ENCODE measurements around the gene CLIC5.

The CLIC5 gene

DNA sequence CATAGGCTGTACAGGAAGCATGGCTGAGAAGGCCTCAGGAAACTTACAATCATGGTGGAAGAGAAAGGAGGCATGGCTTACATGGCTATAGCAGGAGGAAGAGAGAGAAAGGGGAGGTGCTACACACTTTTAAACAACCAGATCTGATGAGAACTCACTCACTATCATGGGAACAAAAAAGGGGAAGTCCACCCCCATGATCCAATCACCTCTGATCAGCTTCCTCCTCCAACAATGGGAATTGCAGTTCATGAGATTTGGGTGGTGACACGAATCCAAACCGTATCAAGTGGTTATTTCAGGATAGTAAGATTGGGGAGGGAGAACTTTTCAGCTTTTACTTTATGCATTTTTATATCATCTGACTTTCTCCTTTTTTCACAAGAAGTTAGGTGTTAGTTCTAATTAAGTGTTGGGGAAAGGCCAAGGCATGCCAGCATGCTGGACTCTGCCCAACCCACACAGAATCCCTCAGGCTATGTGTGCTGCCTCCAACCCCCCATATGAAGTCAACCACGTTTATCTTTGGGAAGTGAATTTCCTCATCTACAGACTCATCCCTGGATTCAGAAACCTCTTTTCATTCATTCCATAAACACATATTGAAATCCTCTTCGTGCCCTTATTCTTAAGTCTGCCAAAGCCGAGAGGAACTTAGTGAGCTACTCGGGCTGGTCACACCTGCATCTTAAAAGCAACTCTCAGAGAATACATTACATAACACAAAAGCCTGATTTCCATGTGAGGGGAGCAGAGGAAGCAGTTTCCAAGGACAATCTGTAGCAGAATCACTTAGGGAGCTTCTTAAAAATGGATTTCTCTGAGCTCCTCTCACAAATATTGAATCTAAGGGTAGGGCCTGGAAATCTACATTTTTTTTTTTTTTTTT is 16.7 kb upstream of the CLIC5 start:
- DNase-seq, result no peak

DNA sequence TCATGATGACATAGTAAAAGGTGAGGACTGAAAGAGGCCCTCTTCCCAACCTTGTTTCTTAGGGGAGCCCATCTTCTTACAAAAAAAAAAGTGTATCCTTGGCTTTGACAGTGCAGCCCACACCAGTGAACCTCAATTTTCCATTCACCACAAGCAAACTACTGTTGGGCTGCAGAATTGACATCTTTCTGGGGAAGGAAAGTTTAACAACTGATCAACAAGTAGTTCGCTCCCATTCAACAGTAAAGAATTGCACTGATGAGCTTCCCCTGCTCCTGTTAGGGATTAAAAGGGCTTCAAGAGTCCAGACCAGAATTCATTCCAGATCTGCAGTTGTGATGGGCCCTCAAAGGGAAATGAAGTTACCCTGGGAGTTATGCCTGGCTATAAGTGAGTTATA is 13.9 kb upstream of the CLIC5 start:
- no peak for DNase-seq

DNA sequence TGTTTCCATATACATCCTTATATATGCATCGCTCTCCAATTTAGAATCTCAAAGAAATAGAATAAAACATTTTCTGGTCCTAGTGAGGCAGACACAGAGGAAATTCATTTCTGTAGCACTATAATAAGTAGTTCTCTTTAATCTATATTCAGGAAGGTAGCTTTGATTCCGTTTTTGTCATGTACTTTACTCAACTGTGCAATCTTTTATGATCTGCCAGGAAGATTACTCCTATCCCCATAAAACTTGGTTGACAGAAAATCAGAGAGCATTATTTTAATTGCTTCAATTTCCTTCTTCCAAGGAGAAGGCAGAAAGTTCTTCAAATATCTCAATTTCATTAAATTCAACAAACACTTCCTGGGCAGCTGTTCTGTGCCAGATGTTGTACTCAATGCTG is 10.6 kb upstream of the CLIC5 start:
- no peak for DNase-seq

DNA sequence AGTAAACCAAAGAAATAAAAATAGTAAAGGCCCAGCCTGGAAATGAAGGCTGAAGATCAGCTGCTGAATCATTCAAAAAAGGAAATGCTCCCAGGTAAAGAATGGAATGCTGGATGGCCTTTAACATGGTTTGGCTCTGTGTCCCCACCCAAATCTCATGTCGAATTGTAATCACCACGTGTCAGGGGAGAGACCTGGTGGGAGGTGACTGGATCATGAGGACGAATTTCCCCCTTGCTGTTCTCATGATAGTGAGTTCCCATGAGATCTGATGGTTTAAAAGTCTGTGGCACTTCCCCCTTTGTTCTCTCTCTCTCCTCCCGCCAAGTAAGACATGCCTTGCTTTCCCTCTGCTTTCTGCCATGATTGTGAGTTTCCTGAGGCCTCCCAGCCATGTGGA is 9.9 kb upstream of the CLIC5 start:
- no peak for DNase-seq

DNA sequence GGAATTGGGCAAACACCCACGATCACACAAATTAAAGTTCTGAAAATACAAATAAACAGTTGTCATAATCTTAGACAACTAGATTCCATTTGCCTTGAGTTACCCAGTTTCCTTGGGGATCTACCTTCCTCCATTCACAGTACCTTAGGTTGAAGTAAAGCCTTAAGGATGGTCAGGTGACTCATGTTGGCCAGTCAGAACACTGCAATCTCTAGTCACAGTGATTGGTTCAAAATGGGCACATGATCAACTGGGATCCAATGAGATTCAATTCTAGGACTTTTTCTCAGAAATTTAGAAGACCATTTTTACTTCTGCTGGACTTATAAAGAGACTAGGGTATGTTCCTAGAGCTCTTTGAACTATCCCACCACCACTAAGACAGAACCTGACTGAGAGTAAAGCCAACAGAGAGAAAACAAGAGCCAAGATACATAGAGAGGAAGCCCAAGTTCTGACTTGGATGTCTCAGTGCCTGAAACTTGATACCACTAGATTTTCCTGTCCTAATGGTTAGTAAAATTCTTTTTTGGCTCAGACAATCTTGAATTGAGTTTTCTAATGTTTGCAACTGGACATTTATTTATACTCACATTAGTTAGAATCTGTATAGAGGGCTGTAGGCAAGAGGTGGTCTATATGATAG is 8.6 kb upstream of the CLIC5 start:
- DNase-seq, result no peak

DNA sequence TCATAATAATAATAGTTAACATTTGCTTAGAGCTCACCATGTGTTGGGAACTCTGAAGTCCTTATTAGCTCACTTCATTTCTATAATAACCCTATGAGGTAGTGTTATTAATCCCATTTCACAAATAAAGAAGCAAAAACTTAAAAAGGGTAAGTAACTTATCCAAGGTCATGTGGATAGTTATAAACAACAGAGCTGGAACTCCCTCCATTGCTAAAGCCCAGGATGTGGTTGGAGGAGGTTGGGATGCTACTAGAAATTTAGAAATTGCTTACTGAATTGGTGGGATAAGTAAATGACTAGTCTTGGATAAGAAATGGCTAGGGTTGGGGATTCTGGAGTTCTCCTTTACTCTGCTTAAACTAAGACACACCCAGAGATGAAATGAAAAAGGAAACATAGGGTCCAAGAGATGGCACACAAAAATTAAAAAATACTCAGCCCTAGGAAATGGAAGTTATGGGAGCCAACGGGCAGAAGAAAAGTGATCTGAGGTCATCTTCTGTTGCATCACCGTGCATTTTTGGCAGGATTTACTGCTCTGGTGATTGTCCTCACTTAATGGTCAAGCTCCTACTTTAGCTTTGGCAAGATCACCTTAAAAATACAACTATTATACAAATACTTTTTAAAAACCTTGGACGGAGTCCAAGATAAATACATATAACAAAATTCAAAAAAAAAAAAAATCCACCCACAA is 7.7 kb upstream of the CLIC5 start:
- no peak for DNase-seq

DNA sequence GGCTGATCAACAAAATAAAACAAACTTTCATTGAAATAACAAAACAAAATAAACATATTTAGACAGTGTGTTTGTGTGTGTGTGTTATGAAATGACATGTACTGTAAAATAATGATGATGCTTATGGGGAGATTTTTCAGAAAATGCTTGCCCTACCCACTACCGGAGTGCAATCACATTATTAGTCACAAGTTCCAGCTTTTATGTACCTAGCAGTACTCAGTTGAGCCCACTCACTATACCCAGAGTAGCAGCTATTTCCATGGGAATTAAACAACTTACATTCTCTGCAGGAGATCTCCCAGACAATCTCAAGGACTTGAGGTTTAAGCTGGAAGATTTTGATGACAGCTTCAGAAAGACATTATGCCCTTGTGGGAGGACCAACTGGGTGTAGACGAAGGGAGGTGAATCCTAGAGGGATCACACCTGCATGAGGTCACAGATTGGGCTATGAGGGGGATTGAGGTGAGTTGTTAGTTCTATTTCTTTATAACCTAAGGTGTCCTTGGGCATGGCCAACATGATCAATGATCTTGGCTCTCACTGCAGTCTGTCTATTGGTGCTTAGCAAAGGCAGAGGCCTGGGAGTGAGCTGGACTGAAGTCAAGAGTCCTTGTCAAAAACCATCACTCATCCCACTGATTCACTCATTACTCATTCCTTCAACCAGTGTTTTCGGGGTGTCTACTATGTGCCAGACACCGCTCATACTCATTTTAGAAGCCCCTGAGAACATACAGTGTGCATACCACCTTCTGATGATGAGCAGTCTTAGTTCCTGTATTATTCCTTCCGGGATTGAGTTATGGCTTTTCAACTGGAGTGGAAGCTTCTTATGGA is 6.7 kb upstream of the CLIC5 start:
- no peak for DNase-seq

DNA sequence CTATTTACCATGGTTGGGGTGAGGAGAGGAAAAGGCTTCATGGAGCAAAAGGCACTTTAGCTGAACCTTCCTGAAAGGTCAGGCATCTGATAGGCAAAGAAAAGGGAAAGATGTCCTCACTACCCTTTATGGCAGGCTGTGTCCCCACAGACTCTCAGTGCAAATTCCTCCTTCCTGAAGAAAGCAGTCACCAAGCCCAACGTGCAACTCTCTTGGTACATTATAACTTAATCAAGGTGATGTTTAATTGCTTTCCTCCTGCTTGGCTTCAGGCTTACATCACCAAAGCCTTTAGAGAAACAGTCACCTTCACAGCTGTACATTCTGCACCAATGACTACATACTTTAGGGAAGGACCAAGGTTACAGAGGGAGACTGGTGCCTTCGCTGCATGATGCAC is 2.1 kb upstream of the CLIC5 start:
- DNase-seq, result no peak

DNA sequence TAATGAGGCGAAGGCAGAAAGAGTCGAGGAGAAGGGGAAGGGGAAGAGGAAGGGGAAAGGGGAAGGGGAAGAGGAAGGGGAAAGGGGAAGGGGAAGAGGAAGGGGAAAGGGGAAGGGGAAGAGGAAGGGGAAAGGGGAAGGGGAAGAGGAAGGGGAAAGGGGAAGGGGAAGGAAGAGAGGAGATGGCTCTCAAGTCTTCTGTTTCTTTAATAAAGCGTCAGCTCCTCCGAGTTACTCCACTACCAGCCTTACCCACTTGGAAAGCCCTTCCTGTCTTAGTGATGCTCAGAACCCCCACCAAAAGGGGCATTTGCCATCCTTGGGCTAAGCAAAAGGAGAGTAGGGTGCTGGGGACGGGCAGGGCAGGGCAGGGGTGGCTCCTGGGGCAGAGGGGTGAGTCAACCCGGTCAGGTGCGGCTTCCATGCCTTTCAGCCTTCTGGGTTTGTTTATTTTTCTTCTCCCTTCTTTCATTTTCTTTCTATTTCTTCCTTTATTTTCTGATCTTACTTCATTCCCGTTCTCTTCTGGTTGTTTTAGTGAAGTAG is 476 bp upstream of the CLIC5 start:
- no peak for DNase-seq

DNA sequence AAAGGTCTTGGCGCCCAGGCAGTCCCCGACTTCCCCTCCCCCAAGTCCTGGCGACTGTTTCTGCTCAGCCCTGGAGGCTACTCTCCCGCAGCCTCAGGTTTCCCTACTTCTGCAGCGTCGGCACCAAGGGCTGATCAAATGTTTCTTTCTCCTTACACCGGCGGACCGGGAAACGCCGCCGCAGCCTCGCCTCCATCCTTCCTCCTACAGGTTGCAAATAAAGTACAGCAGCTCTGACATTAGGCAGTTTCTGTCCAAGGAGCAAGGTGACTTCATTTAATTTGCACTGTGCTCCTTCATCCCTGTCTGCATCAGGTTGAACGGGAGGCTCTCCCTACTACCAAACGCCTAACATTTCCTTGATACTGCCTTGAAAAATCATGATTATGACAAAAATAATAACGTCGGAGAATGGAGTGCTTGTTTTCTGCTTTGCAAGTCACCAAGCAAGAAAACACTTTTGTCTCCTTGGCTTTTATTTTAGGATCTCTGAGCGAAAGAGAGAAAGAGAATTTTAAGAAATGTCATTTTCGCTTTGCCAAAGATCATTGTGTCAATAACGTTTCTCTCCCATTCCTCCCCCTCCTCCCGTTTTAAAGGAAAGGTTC is 1.0 kb downstream of the CLIC5 start:
- peak; percentile 8 for DNase-seq

DNA sequence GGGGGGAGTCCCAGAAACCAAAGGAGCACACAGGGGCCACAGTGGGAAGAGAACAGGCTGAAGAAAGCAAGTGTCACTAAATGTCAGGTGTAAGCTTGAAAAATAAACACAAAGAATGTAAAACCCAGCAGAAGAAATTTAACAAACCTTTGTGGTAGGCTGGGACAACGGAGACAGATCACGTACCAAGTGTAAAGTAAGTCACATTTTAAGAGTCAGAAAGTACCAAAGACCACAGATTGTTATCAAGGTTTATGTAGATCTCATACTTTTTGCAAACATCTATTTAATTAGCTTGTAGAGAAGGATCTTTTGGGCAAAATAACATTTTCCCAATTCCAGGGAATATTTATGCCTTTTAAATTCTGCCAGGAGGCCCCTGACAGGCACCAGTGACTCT is 1.6 kb downstream of the CLIC5 start:
- no peak for DNase-seq

DNA sequence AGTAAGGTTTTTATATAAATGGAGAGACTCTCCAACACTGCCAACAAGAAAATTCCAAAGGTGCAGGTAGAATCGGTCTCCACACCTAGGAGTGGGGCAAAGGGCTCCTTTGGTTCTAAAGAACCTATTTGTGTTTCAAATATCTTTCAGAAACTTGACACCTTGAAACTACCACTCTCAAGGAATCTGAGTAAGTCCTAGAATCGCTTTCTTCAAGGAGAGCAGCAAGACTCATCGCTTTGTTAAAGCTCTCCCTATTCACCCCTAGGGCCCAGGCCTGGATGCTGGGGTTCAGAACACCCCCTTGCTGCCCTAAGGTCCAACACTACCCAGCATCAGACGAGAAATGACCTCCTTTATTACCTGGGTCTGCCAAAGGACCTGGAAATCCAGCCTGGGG is 2.0 kb downstream of the CLIC5 start:
- no peak for DNase-seq

DNA sequence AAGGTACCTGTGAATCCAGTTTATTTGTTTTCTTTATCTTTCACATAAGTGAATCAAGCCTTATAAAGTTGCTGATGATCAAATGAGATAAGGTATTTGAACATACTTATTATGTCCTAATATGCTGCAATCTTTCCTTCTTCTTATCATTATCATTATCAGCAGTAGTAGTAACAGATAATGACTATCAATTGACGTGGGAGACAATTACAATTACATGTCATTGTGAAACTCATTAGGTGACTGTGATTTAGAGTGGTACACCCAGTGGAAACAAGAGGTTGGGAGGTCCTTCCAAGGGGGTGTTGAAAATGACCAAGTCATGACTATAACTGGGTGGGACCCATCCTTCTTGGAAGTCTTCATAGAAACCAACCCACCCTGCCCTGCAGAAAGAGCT is 2.8 kb downstream of the CLIC5 start:
- no peak for DNase-seq

DNA sequence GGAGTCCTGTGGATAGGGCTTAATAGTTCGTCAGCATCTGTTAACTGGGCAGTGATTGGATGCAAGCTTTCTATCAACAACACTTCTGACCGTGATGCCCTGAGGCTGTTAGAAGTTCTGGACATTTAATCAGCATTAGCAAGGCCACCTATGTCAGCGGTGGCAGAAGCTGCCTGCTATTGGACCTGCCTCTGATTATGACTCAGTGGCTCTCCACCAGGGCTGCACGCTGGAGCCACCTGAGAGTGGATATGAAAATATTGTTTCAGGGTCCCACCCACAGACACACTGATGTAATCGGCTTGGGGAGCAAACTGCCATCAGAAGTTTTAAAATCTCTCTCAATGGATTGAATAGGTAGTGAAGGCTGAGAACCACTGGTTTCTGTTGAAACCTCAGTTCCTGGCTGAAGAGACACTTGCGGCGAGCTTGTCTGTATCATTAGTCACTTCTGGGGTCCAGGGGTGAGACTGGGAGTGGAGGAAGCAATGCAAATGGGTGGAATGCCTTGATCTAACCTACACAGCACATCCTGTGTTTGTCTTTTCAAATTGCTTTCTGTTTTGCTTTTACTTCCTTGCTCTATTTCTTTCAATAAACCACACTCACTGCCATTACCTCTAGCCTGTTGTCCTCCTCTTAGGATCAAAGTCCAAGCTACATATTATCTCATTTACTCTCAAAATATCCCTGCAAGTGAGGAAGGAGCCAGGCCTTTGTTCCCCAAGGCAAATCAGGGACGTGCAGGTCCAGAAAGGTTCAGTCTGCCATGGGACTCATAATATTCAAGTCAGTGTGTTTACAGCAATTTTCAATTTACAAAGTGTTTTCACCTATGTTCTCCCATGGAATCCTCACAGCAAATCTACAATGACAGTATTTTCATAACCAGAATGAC is 4.2 kb downstream of the CLIC5 start:
- DNase-seq, result peak; percentile 65

DNA sequence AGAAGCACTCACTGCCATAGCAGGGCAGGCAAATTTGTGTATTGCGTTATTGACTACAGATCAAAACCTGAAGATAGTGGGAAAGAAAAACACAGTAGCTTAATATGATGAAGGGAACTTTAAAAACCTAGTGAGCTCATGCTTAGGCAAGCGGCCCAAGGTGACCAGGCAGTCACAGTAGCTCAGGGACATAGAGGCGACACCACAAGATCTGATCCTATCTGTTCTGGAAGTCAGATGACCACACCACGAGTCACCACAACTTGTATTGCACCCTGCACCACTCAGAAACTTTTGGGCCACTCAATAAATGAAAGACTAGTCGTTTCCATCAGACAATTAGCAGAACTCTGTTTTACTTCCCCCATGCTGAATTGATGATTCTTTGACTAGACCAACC is 4.9 kb downstream of the CLIC5 start:
- DNase-seq, result no peak

DNA sequence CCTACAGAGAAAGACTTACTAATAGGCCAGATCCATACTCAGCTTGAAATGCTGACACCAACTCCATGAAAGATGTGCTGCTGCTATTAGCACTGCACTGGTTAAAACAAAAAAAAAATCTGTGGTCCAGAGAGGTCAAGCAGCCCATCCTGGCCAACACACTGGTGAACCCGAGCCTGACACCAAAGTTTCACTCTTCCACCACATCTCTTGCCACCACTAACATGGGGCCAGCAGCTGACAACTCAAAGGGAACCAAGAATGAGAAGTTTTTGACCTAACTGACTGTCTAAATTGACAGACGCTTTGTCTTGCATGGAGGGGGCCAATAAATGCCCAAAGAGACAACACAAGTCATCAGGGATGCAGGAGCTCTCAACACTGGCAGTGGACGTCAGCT is 5.4 kb downstream of the CLIC5 start:
- no peak for DNase-seq

DNA sequence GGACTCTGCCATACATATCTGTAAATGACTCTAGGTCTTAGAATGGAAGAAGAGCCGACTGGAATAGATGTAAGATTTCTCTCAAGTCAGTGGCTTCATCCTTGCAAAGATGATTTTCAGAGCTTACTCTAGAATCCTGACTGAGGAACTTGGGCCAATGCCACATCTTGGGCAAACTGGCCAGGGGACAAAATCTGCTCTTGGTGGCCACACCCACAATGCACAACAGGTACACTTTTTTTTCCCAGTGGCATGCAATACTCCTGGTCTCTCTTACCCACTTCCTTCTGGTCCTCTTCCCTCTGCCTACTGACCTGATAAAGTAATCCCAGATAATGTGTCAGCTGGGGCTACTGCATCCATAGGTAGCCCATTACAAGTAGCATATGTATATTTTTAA is 13.4 kb downstream of the CLIC5 start:
- no peak for DNase-seq

DNA sequence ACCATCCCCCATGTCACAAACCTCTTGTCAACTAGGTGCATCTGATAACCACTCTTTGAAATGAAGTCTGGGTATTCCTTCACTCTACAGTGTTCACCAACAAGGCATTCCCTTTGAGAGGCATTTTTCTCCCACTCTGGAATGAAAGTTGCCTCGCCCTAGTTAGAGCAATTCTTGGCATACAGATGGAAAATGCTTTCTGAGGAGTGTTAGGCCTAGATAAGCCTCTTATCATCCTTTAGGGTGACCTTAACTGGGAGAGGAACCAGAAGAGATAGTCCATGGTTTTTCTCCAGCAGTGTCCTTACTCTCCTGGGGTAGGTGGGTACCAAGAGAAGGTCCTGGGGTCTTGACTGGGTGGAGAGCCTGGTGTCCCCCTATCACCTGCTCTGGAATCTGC is 14.8 kb downstream of the CLIC5 start:
- no peak for DNase-seq

DNA sequence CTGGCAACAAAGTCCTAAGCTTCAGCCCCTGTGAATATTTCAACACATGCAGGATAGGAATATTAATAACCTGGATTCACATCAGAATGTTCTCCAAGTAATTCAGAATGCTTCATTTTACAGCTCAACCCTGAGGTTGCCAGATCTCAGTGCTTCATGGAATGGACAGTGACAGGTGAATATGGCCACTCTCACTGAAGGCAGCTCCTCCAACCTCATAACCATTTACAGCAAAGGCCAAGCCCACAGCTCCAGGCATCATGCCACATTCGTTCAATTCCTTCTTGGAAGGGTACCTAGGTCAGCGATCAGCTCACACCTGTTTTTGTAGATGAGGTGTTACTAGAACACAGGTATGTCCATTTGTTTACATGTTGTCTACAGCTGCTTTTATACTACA is 17.1 kb downstream of the CLIC5 start:
- DNase-seq, result no peak

DNA sequence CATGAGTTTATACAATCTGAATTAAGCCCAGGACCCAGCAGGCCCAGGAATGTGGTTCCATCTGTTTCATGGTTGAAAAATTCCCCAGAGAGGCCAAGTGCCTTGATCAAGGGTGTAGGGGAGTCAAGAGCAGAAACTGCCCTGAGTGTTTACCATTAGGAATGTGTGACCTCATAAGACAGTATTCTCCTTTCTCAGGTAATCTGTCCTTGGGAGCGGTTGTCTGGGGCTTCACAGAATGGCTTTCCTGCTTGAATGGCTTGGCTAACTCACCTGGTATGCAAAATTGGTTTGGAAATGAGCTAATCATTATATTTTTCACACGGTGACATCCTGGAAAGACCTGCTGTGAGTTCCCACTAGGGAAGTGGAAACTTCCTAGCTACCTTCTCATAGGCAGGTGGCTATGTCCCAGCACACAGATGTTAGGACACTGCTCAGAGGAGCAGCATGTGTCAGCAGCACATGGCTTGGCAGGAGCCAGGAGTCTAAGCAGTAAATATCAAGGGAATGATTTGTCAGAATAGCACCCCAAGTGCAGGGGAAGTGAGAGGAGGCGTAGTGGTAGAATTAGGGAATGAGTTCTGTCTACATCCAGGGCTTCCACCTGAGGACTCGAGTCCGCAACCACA is 17.7 kb downstream of the CLIC5 start:
- no peak for DNase-seq

DNA sequence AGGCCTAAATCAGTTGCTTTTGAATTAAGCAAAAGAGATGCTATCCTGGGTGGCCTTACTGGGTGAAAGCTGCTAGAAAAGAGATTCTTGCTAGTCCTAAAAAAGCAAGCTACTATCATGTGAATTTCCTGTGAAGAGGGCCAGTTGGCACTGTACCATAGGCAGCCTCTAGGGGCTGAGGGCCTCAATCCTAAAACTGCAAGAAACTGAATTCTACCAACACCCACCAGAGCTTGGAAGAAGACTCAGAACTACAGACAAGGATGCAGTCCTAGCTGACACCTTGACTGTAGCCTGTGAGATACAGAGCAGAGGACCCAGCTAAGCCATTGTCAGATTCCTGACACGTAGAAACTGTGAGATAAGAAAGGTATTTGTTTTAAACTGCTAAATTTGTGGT is 24.5 kb downstream of the CLIC5 start:
- no peak for DNase-seq
